Measurements from ENCODE around the gene CFAP251. TPM values are rescaled to one million over a fixed set of nuclear protein-coding genes. Genes with fewer than 3 reads are reported as not detected.

Gene CFAP251
- total RNA-seq, 4 donors from 2014 or later: 4.6 to 18.5 (median 9.6) TPM

DNA sequence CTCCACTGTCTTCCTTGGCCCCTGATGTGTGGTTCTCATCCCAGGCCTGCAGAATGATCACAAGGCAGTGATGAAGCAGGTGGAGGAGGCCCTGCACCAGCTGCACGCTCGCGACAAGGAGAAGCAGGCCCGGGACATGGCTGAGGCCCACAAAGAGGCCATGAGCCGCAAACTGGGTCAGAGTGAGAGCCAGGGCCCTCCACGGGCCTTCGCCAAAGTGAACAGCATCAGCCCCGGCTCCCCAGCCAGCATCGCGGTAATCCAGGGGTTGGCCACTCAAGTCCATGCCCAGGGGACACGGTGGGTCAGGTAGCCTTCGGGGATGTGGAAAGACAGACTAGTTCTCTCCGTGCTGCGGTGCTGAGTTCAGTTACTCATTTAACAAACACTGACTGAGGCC lies 18.8 kb upstream of the CFAP251 start:
- TF ChIP-seq, protein P1, sequence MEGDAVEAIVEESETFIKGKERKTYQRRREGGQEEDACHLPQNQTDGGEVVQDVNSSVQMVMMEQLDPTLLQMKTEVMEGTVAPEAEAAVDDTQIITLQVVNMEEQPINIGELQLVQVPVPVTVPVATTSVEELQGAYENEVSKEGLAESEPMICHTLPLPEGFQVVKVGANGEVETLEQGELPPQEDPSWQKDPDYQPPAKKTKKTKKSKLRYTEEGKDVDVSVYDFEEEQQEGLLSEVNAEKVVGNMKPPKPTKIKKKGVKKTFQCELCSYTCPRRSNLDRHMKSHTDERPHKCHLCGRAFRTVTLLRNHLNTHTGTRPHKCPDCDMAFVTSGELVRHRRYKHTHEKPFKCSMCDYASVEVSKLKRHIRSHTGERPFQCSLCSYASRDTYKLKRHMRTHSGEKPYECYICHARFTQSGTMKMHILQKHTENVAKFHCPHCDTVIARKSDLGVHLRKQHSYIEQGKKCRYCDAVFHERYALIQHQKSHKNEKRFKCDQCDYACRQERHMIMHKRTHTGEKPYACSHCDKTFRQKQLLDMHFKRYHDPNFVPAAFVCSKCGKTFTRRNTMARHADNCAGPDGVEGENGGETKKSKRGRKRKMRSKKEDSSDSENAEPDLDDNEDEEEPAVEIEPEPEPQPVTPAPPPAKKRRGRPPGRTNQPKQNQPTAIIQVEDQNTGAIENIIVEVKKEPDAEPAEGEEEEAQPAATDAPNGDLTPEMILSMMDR (IDR thresholded peaks at IDR 0.05; ENCODE audit: low read depth): no peak

DNA sequence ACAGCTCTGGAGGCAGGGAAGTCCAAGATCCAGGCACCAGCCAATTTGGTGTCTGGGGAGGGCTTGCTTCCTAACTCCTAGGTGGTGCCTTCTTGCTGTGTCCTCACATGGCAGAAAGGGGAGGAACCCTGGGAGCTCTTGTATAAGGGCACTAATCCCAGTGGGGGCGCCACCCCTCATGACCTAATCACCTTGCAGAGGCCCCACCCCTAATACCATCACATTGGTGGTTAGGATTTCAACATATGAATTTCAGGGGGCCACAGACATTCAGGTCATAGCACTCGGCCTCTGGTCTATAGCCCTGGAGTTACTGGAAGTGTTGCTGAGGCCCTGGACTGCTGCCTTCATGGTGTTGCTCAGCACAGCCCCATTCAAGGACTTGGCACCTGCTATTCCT lies 15.2 kb upstream of the CFAP251 start:
- TF ChIP-seq, protein P1 (IDR thresholded peaks at IDR 0.05; ENCODE audit: low read depth): no peak

DNA sequence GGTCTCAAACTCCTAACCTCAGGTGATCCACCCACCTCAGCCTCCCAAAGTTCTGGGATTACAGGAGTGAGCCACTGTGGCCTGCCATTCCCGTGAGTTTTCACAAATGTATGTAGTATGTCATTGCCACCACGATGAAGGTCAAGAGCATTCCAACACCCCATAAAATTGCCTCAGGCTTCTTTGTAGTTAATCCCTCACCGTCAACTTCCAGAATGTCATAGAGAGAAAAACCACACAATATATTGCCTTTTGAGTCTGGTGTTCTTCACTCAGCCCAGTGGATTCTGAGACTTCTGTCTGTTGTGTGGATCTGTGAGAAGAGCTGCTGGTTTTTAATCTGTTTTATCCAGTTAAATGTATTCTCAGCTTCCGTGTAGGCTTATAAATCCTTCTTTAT lies 12.6 kb upstream of the CFAP251 start:
- TF ChIP-seq, protein P1 (IDR thresholded peaks at IDR 0.05; ENCODE audit: low read depth): no peak

DNA sequence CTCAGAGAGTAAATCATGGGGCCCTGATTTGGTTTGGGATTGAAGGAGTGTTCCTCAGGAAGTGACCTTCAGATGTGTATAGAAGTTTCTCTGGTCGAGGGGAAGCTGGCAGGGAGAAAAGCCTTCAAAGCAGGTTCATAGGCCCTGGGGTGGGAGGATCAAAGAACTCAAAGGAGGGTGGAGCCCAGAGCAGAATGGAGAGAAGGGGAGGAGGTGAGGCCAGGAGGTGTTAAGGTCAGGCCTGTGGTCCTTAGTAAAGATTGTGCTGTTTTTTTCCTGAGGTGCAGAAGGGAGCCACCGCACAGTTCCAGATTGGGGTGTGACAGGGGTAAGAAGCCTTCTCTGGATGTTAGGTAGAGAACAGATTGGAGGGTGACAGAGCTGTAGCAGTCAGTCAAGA lies 9.7 kb upstream of the CFAP251 start:
- TF ChIP-seq, protein P1 (IDR thresholded peaks at IDR 0.05; ENCODE audit: low read depth): no peak

DNA sequence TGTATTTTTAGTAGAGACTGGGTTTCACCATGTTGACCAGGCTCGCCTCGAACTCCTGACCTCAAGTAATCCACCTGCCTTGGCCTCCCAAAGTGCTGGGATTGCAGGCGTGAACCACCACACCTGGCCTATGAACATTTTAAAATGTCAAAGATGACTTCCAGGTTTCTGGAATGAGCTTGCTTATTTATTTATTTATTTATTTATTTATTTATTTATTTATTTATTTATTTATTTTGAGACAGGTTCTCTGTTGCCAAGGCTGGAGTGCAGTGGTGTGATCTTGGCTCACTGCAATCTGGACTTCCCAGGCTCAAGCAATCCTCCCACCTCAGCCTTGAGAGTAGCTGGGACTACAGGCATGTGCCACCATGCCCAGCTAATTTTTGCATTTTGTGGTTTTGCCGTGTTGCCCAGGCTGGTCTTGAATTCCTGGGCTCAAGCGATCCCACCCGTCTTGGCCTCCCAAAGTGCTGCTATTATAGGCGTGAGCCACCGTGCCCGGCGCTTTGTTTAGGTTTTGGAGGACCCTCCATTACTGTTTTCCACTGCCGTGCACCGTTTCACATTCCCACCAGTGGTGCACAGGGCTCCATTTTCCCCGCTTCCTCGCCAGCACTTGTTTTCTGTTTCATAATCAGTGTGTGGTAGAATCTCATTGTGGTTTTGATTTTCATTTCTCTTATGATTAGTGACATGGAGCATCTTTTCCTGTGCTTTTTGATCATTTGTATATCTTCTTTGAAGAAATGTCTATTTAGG lies 6.4 kb upstream of the CFAP251 start:
- TF ChIP-seq, protein P1 (IDR thresholded peaks at IDR 0.05; ENCODE audit: low read depth): no peak

DNA sequence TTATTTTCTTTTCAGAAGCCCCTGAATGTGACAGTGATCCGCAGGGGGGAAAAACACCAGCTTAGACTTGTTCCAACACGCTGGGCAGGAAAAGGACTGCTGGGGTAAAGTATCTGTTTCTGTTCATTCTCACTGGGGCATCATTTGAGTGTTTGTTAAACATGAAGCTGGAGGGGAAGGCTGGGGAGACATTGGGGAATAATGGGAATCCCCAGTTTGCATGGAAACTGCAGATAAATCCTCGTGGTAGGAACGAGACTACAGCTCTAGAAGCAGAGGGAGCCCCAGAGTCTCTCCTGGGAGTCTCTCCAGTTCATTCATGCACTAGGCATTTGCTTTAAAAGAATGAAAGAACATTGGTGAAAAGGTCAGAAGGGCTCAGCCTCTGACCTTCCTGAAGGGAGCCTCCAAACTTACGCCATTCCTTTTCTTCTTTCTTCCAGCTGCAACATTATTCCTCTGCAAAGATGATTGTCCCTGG lies 2.5 kb upstream of the CFAP251 start:
- TF ChIP-seq, protein P1 (IDR thresholded peaks at IDR 0.05; ENCODE audit: low read depth): no peak

DNA sequence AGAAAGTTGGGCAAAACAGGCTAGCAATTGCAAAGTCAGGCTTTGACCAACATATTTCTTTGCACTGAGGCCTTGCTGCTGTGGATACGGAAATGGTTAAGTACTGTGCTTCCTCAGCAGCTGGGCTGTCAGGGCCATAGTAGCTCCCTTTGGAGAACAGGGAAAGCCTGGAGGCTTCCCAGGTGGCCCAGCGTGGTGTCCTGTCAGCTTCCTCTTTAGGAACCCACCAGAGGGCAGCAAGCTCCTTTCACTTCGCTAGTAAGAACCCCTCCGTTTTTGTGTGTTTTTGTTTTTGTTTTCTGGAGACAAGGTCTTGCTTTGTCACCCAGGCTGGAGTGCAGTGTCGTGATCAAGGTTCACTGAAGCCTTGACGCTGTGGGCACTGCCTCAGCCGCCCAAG lies 1.7 kb upstream of the CFAP251 start:
- TF ChIP-seq, protein P1 (IDR thresholded peaks at IDR 0.05; ENCODE audit: low read depth): no peak

Measured in subcutaneous adipose tissue (tissue), 4 donors.